Panc1 (cell line): ENCODE data around the gene SLIT3. TPM values are rescaled to one million over a fixed set of nuclear protein-coding genes. Genes with fewer than 3 reads are reported as not detected.

Source experiments
- ATAC-seq: fragments of 200-7000 bp; cut with Tn5 transposase; 2 replicates; pipeline ENCODE4 v1.9.1; 2020; ENCODE audit warnings: mild to moderate bottlenecking, moderate library complexity
- BruUV-seq: library from RNA; stranded (reverse); fragments of 400-500 nt; replicated peaks from 2 replicates; lab custom pipeline; 2021; lab: Mats Ljungman, UMichigan
- CTCF ChIA-PET: fragments of 300-600 bp; sonication (Branson Sonifier 250); formaldehyde crosslinking; loops from one replicate; lab custom pipeline; 2022; ENCODE audit warnings: antibody characterized with exemption; lab: Charles Lee
- POLR2A ChIA-PET: fragments of 300-600 bp; sonication (Branson Sonifier 250); formaldehyde crosslinking; loops from one replicate; lab custom pipeline; 2022; ENCODE audit warnings: antibody characterized with exemption; lab: Charles Lee
- DNase-seq: peaks from one replicate; pipeline ENCODE4 v3.0.0-alpha.2; 2010; ENCODE audit warnings: low read depth, low spot score
- H3K27ac ChIP-seq: 2 replicates; pipeline ENCODE4 v1.5.1; 2011; ENCODE audit warnings: mild to moderate bottlenecking, low read length, inconsistent platforms
- H3K27me3 ChIP-seq: fragments of 200-500 bp; sonication (Bioruptor generic); 2 replicates; pipeline ENCODE4 v1.6.0; 2014; ENCODE audit warnings: low read length, inconsistent platforms; ENCODE audit not compliant: control insufficient read depth, insufficient read depth
- H3K36me3 ChIP-seq: fragments of 200-500 bp; sonication (Bioruptor generic); 2 replicates; pipeline ENCODE4 v1.5.1; 2014; ENCODE audit warnings: inconsistent platforms, mild to moderate bottlenecking, low read length, moderate library complexity; ENCODE audit not compliant: control insufficient read depth, insufficient read depth
- H3K4me1 ChIP-seq: 2 replicates; pipeline ENCODE4 v1.5.1; 2011; ENCODE audit warnings: inconsistent platforms, mild to moderate bottlenecking, low read length, moderate library complexity; ENCODE audit not compliant: control insufficient read depth, insufficient read depth
- H3K4me3 ChIP-seq, 2 experiments: 2 replicates each; pipeline ENCODE4 v1.5.1; 2011 to 2012; ENCODE audit warnings: low read depth in 2 of 2, low read length in 2 of 2, mild to moderate bottlenecking in 2 of 2, inconsistent platforms in 1 of 2, moderate library complexity in 1 of 2
- H3K9me3 ChIP-seq: fragments of 200-500 bp; sonication (Bioruptor generic); 2 replicates; pipeline ENCODE4 v1.5.1; 2014; ENCODE audit warnings: low read depth, mild to moderate bottlenecking, inconsistent platforms, low read length, moderate library complexity; ENCODE audit not compliant: control insufficient read depth, insufficient read depth
- POLR2AphosphoS5 ChIP-seq: IDR thresholded peaks from 2 replicates; pipeline ENCODE4 v1.6.1; 2012; ENCODE audit warnings: mild to moderate bottlenecking, low read depth, low read length, moderate library complexity
- SIN3A ChIP-seq: IDR thresholded peaks from 2 replicates; pipeline ENCODE4 v1.6.1; 2012; ENCODE audit warnings: low read depth, mild to moderate bottlenecking, low read length, moderate library complexity, borderline replicate concordance; ENCODE audit not compliant: insufficient read depth
- TCF7L2 ChIP-seq: IDR thresholded peaks from 2 replicates; pipeline ENCODE4 v1.6.1; 2011; ENCODE audit warnings: mild to moderate bottlenecking, low read depth, low read length, inconsistent platforms
- in situ Hi-C: cut with HindIII; loops from 2 replicates; pipeline ENCODE4 v1.10.0; 2016; ENCODE audit warnings: low sequenced_read_pairs, low pct_unique_long_range_greater_than_20kb
- intact Hi-C: fragments of 100-400 bp; cut with micrococcal nuclease; formaldehyde crosslinking; loops from one replicate; pipeline ENCODE4 v1.10.0; 2022; ENCODE audit not compliant: unreplicated experiment
- total RNA-seq: library from RNA; stranded (reverse); gene quantifications from one replicate; pipeline ENCODE4 v1.2.1, GENCODE V29; 2021; ENCODE audit not compliant: unreplicated experiment
- TF ChIP-seq, protein P1 (sequence below): fragments of 450-650 bp; IDR thresholded peaks from 2 replicates; pipeline ENCODE4 v1.5.1; 2017; ENCODE audit warnings: mild to moderate bottlenecking
- TF ChIP-seq, protein P2 (sequence below), 2 experiments: IDR thresholded peaks; 2 replicates each; pipeline ENCODE4 v1.6.1; 2011 to 2012; ENCODE audit warnings: low read depth in 2 of 2, control low read depth in 1 of 2, low read length in 1 of 2, mild to moderate bottlenecking in 1 of 2, moderate library complexity in 1 of 2; ENCODE audit not compliant: insufficient read depth in 1 of 2

SLIT3 gene
- total RNA-seq, 1 experiment from 2014 or later = 26.4 TPM

DNA sequence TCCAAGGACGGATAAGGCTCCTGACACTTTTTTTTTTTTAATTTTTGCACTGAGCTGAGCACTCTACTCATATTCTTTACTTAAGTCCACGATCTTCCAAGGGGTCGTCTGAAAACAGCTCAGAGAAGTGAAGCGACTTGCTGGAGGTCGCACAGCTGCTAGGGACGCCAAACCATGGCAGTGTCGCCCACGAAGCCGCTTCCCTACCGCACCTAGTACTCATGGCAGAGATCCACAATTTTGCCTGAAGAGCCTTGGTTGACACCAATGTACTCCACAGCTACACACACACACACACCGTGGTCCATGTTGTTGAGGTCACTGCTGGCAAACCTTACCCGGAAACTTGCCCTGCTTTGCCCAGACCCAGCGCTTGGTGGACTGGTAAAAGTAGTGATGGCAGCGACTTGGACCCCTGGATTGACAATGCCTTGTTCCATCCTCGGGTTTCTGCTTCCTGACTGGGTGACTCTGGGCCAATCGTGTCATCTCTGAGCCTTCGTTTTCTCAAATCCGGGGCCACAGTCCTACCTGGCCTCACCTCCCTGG is 521 bp upstream of the SLIT3 start:
- ChIA-PET POLR2A (no interaction called here), CTCF (interaction anchor here (0.5 to 0.7 kb wide), 3 partner anchors 214 to 1653 kb away, joined by 3 to 5 read pairs (median 4); no protein-coding TSS in a partner anchor)
- no TSS peak for BruUV-seq
- ATAC-seq (no peak), DNase-seq (no peak)
- H3K36me3 ChIP-seq = no peaks in the 10 kb centered on the region
- peak overlapping the region; percentile 57 to 61 for H3K4me3 ChIP-seq
- TF ChIP-seq POLR2AphosphoS5 = no peak
- TF ChIP-seq, protein P1, sequence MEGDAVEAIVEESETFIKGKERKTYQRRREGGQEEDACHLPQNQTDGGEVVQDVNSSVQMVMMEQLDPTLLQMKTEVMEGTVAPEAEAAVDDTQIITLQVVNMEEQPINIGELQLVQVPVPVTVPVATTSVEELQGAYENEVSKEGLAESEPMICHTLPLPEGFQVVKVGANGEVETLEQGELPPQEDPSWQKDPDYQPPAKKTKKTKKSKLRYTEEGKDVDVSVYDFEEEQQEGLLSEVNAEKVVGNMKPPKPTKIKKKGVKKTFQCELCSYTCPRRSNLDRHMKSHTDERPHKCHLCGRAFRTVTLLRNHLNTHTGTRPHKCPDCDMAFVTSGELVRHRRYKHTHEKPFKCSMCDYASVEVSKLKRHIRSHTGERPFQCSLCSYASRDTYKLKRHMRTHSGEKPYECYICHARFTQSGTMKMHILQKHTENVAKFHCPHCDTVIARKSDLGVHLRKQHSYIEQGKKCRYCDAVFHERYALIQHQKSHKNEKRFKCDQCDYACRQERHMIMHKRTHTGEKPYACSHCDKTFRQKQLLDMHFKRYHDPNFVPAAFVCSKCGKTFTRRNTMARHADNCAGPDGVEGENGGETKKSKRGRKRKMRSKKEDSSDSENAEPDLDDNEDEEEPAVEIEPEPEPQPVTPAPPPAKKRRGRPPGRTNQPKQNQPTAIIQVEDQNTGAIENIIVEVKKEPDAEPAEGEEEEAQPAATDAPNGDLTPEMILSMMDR = no peak
- TF ChIP-seq, protein P2, sequence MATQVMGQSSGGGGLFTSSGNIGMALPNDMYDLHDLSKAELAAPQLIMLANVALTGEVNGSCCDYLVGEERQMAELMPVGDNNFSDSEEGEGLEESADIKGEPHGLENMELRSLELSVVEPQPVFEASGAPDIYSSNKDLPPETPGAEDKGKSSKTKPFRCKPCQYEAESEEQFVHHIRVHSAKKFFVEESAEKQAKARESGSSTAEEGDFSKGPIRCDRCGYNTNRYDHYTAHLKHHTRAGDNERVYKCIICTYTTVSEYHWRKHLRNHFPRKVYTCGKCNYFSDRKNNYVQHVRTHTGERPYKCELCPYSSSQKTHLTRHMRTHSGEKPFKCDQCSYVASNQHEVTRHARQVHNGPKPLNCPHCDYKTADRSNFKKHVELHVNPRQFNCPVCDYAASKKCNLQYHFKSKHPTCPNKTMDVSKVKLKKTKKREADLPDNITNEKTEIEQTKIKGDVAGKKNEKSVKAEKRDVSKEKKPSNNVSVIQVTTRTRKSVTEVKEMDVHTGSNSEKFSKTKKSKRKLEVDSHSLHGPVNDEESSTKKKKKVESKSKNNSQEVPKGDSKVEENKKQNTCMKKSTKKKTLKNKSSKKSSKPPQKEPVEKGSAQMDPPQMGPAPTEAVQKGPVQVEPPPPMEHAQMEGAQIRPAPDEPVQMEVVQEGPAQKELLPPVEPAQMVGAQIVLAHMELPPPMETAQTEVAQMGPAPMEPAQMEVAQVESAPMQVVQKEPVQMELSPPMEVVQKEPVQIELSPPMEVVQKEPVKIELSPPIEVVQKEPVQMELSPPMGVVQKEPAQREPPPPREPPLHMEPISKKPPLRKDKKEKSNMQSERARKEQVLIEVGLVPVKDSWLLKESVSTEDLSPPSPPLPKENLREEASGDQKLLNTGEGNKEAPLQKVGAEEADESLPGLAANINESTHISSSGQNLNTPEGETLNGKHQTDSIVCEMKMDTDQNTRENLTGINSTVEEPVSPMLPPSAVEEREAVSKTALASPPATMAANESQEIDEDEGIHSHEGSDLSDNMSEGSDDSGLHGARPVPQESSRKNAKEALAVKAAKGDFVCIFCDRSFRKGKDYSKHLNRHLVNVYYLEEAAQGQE (IDR thresholded peaks at IDR 0.05; ENCODE audit: insufficient read depth in 1 of 2, low read depth in 2 of 2, low read length in 1 of 2) = no peak
- in situ Hi-C loops = no loop called here
- no peaks in the 10 kb centered on the region for H3K9me3 ChIP-seq
- peaks cover 16% of the 10 kb centered on the region for H3K4me1 ChIP-seq
- H3K27me3 ChIP-seq = no peaks in the 10 kb centered on the region
- intact Hi-C loops = loop anchor here (5.0 kb wide), 1 partner anchor 246 kb away; no protein-coding TSS in a partner anchor
- peak overlapping the region; percentile 75 for H3K27ac ChIP-seq

DNA sequence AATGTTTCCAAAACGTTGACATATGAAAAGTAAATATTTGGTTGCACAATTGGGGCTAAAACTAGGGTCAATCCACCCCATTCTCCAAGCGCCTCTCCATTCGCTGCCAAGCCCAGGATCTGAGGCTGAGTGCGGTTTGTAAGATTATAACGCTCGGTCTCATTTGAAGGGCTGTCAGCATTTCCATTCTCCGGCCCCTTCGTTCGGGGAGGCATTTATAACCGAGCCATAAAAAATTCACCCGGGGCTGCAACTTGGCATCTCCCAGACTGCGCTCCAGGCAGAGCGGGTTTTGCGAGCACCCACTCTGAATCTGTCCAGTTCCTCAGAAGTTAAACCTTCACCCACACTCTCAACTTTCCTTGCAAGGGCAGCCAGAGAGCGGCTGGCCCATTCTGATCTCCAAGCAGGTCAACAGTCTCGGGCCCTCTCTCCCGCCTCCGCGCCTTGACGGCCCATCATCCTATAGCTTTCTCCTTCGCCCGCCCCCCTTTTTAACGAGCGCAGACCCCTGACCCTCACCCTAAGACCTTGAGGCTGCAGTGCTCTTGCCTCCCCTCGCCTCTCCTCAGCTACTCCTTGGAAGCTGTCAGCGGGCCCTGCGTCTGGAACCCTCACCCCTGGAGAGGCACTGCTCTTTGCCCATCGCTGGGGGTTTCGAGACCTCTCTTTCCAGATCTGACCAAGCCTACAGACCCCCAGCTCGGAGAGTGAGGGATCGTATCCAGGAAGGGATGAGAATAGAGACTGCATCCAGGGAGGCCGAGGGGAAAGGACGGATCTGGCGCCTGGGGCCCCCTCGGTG is 1.1 kb downstream of the SLIT3 start:
- peak overlapping the region; percentile 58; the same call in 1 of the 2 replicates for H3K27ac ChIP-seq
- H3K9me3 ChIP-seq = no peaks in the 10 kb centered on the region
- intact Hi-C loops = loop anchor here (5.0 kb wide), 1 partner anchor 247 kb away; no protein-coding TSS in a partner anchor
- no peak for ATAC-seq
- peak overlapping the region; percentile 57 to 68 for H3K4me3 ChIP-seq
- peaks cover 21% of the 10 kb centered on the region for H3K4me1 ChIP-seq
- ChIA-PET POLR2A (no interaction called here), CTCF (no interaction called here)
- no TSS peak for BruUV-seq
- H3K27me3 ChIP-seq = no peaks in the 10 kb centered on the region
- H3K36me3 ChIP-seq = no peaks in the 10 kb centered on the region
- in situ Hi-C loops = no loop called here
- DNase-seq = no peak
- TF ChIP-seq, protein P1 = no peak
- TF ChIP-seq, protein P2 (IDR thresholded peaks at IDR 0.05; ENCODE audit: insufficient read depth in 1 of 2, low read depth in 2 of 2, low read length in 1 of 2) = no peak
- no peak for TF ChIP-seq POLR2AphosphoS5
- TF ChIP-seq SIN3A = no peak
- TF ChIP-seq TCF7L2 = no peak
